Neuronal stem cell (in vitro differentiated cells): ENCODE measurements around the gene HOPX.

Experiments
- DNase-seq: peaks from one replicate; pipeline ENCODE4 v3.0.0-alpha.2; 2013; ENCODE audit warnings: low spot score
- H2AFZ ChIP-seq: one replicate; pipeline ENCODE4 v1.6.1; 2013; ENCODE audit warnings: mild to moderate bottlenecking, low read length, inconsistent platforms
- H2AK5ac ChIP-seq: 2 replicates; pipeline ENCODE4 v1.6.1; 2013; ENCODE audit warnings: low read depth, mild to moderate bottlenecking, inconsistent platforms, low read length, moderate library complexity, mixed read lengths
- H2BK120ac ChIP-seq: 2 replicates; pipeline ENCODE4 v1.6.1; 2013; ENCODE audit warnings: low read depth, mild to moderate bottlenecking, inconsistent platforms, low read length, moderate library complexity, mixed read lengths
- H2BK12ac ChIP-seq: one replicate; pipeline ENCODE4 v1.6.1; 2013; ENCODE audit warnings: low read length, inconsistent platforms
- H2BK15ac ChIP-seq: 2 replicates; pipeline ENCODE4 v1.6.1; 2013; ENCODE audit warnings: mild to moderate bottlenecking, low read length, inconsistent platforms, mixed read lengths
- H2BK5ac ChIP-seq: one replicate; pipeline ENCODE4 v1.6.1; 2013; ENCODE audit warnings: inconsistent platforms, mild to moderate bottlenecking, low read length, moderate library complexity
- H3K14ac ChIP-seq: one replicate; pipeline ENCODE4 v1.6.1; 2013; ENCODE audit warnings: low read length, inconsistent platforms
- H3K18ac ChIP-seq: 2 replicates; pipeline ENCODE4 v1.6.1; 2013; ENCODE audit warnings: low read length, inconsistent platforms
- H3K23ac ChIP-seq: 2 replicates; pipeline ENCODE4 v1.6.1; 2013; ENCODE audit warnings: low read depth, mild to moderate bottlenecking, mixed read lengths, low read length, inconsistent platforms; ENCODE audit not compliant: poor library complexity
- H3K27ac ChIP-seq: replicated peaks from 3 replicates; pipeline ENCODE4 v1.5.1; 2013; ENCODE audit warnings: low read length, inconsistent platforms
- H3K27me3 ChIP-seq, 3 experiments: 2 replicates each; pipeline ENCODE4 v1.6.1; 2013; ENCODE audit warnings: low read length in 3 of 3, mild to moderate bottlenecking in 2 of 3, inconsistent platforms in 1 of 3, low read depth in 1 of 3, mixed read lengths in 1 of 3, moderate library complexity in 1 of 3; ENCODE audit not compliant: control insufficient read depth in 3 of 3, insufficient read depth in 3 of 3
- H3K36me3 ChIP-seq, 2 donors: replicated peaks in 1 of 2; 2 replicates each; pipeline ENCODE4 v1.6.1; 2013; ENCODE audit warnings: low read length in 2 of 2; ENCODE audit not compliant: control insufficient read depth in 2 of 2, insufficient read depth in 2 of 2
- H3K4ac ChIP-seq: 2 replicates; pipeline ENCODE4 v1.6.1; 2013; ENCODE audit warnings: inconsistent platforms, mild to moderate bottlenecking, low read length, moderate library complexity
- H3K4me1 ChIP-seq, 2 donors: 1 replicate in 1 of 2; 2 replicates in 1 of 2; pipeline ENCODE4 v1.6.1; 2013; ENCODE audit warnings: low read length in 2 of 2, low read depth in 1 of 2; ENCODE audit not compliant: control insufficient read depth in 2 of 2, insufficient read depth in 1 of 2
- H3K4me2 ChIP-seq: one replicate; pipeline ENCODE4 v1.6.1; 2013; ENCODE audit warnings: mild to moderate bottlenecking, low read length, inconsistent platforms; ENCODE audit not compliant: insufficient read depth, poor library complexity, severe bottlenecking
- H3K4me3 ChIP-seq, 2 donors: 2 replicates each; pipeline ENCODE4 v1.5.1; 2013; ENCODE audit warnings: low read length in 2 of 2, mild to moderate bottlenecking in 2 of 2, inconsistent platforms in 1 of 2, moderate library complexity in 1 of 2
- H3K79me1 ChIP-seq: one replicate; pipeline ENCODE4 v1.6.1; 2013; ENCODE audit warnings: low read depth, mild to moderate bottlenecking, inconsistent platforms, low read length, moderate library complexity
- H3K9ac ChIP-seq: one replicate; pipeline ENCODE4 v1.6.1; 2013; ENCODE audit warnings: mild to moderate bottlenecking, low read depth, low read length, inconsistent platforms; ENCODE audit not compliant: poor library complexity
- H3K9me3 ChIP-seq, 2 donors: replicated peaks in 1 of 2; 2 replicates each; pipeline versions ENCODE3 to v1.6.1; 2013; ENCODE audit warnings: low read length in 2 of 2, mild to moderate bottlenecking in 2 of 2, inconsistent platforms in 1 of 2, low read depth in 1 of 2, mixed read lengths in 1 of 2, moderate library complexity in 1 of 2; ENCODE audit not compliant: control insufficient read depth in 2 of 2, insufficient read depth in 1 of 2
- H4K8ac ChIP-seq: one replicate; pipeline ENCODE4 v1.6.1; 2013; ENCODE audit warnings: low read depth, mild to moderate bottlenecking, inconsistent platforms, low read length, moderate library complexity
- H4K91ac ChIP-seq: one replicate; pipeline ENCODE4 v1.6.1; 2013; ENCODE audit warnings: low read length, low read depth, mild to moderate bottlenecking, inconsistent platforms; ENCODE audit not compliant: poor library complexity
- WGBS, 2 donors: extraction: QIAGEN DNeasy Blood & Tissue Kit; methylation state at CpG; one replicate each; pipeline ENCODE4 v1.1.7; 2013; ENCODE audit warnings: missing lambda C conversion rate in 2 of 2, mixed read lengths in 1 of 2; ENCODE audit not compliant: insufficient read length in 2 of 2, insufficient replicate concordance in 1 of 2; ENCODE audit errors: extremely low coverage in 2 of 2; 5-methylcytosine and 5-hydroxymethylcytosine counted together

HOPX gene

DNA sequence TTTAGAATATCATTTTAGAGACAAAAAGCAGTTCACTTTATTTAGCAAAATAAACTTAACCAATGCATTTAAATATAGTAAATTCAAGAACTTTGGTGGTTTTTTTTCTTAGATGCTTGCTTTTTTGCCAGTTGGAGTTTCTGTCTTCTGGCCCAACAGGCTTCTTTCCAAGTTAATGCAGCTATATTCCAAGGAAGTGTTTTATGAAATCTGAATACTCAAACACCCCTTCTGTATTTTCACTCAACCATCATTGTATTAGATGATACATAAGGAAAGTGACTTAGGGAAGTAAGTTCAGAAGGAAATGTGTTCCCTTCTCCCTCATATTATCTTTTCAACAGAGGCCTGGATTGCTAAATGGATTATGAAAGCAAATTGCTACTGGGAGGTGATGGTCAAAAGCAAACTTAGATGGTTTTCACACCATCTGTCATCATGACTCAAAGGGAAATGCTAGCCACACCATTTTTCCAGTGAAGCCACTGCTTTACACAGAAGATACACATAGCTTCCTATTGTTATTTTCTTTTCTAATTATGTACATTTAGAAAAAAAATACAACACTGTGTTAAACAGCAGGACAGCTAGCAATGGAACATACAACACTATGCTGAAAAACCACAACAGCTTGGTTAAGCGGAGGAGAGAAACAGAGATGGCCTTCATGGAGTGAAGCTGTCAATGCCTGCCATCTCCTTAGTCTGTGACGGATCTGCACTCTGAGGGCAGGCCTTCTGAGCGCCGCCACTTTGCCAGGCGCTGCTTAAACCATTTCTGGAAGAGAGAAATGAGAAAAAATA is 32.9 kb downstream of the HOPX start:
- Histone ChIP-seq H3K9ac (no peak overlapping the region), H2BK120ac (no peak overlapping the region), H3K27ac (no peak overlapping the region), H2BK12ac (no peak overlapping the region), H3K4me3 (no peak overlapping the region), H3K27me3 (peaks cover 0 to 18% (median 0%) of the 10 kb centered on the region in 3 experiments), H3K4me1 (peaks cover 0 to 5% of the 10 kb centered on the region in 2 donors), H2BK5ac (no peak overlapping the region), H3K4ac (no peak overlapping the region), H2AK5ac (no peak overlapping the region), H3K36me3 (no peaks in the 10 kb centered on the region), H3K9me3 (peaks cover 1 to 4% of the 10 kb centered on the region in 2 donors), H2AFZ (no peak overlapping the region), H3K79me1 (no peaks in the 10 kb centered on the region), H2BK15ac (no peak overlapping the region), H3K18ac (no peak overlapping the region), H4K8ac (no peak overlapping the region), H3K14ac (no peak overlapping the region), H4K91ac (no peak overlapping the region), H3K4me2 (no peak overlapping the region), H3K23ac (no peak overlapping the region)
- no CpG with 5 or more reads among the region's 5 CpGs for WGBS, 2 donors
- DNase-seq, result no peak

DNA sequence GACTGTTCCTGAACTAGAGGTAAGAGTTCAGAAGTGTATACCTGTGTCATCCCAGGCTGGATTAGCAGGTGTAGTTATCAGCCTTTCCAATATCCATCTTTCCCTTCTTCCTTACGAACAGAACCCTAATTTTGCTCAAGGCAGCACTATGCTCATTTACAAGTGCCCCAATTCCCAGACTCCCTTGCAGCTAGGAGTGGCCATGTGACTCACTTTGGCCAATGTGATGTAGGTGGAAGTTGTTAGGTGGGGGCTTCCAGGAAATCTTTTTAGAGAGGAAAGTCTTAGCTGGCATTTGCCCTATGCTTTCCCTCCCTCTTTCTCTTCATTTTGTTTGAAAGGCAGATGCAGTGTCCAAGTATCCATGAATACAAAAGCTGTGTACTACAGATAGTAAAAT is 34.8 kb downstream of the HOPX start:
- no peak overlapping the region for H3K4ac ChIP-seq
- no peak overlapping the region for H3K14ac ChIP-seq
- H3K18ac ChIP-seq, result no peak overlapping the region
- no peak overlapping the region for H2BK5ac ChIP-seq
- no peak for DNase-seq
- no peak overlapping the region for H3K4me3 ChIP-seq
- no peak overlapping the region for H3K23ac ChIP-seq
- H2AK5ac ChIP-seq, result no peak overlapping the region
- no peaks in the 10 kb centered on the region for H3K36me3 ChIP-seq
- no peak overlapping the region for H4K8ac ChIP-seq
- H3K9ac ChIP-seq, result no peak overlapping the region
- no peaks in the 10 kb centered on the region for H3K79me1 ChIP-seq
- no peak overlapping the region for H2BK15ac ChIP-seq
- no peak overlapping the region for H4K91ac ChIP-seq
- no peak overlapping the region for H2AFZ ChIP-seq
- no CpG with 5 or more reads among the region's 1 CpG for WGBS, 2 donors
- peaks cover 1 to 4% of the 10 kb centered on the region in 2 donors for H3K9me3 ChIP-seq
- H3K27ac ChIP-seq, result no peak overlapping the region
- peaks cover 0 to 5% of the 10 kb centered on the region in 2 donors for H3K4me1 ChIP-seq
- H2BK120ac ChIP-seq, result no peak overlapping the region
- no peak overlapping the region for H2BK12ac ChIP-seq
- no peak overlapping the region for H3K4me2 ChIP-seq
- peaks cover 0 to 5% (median 0%) of the 10 kb centered on the region in 3 experiments for H3K27me3 ChIP-seq

DNA sequence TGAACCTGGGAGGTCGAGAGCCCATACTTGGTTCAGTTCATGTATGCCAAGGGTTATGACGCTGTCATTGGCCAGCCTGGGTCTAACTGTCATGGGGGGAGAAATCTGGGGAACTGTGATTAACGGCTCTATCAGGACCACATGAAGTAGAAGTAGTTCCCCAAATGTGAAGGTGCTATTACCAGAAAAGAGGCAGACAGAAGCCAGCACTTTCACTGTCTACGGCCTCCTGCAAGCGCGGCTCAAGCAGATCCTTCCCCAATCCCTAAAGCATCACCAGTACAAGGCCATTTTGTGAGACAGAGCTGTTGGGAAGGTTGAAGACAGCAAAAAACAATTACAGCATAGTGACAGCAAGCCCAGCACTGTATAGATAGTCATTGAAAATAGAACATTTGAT is 37.5 kb downstream of the HOPX start:
- peaks cover 1 to 4% of the 10 kb centered on the region in 2 donors for H3K9me3 ChIP-seq
- no peak overlapping the region for H3K4me2 ChIP-seq
- DNase-seq, result no peak
- H2BK12ac ChIP-seq, result no peak overlapping the region
- no peak overlapping the region for H4K8ac ChIP-seq
- H4K91ac ChIP-seq, result no peak overlapping the region
- H3K18ac ChIP-seq, result no peak overlapping the region
- no peak overlapping the region for H3K4ac ChIP-seq
- no peak overlapping the region for H2BK120ac ChIP-seq
- H3K27me3 ChIP-seq, result no peaks in the 10 kb centered on the region
- no peaks in the 10 kb centered on the region for H3K36me3 ChIP-seq
- H3K27ac ChIP-seq, result no peak overlapping the region
- H3K4me1 ChIP-seq, result no peaks in the 10 kb centered on the region
- no peaks in the 10 kb centered on the region for H3K79me1 ChIP-seq
- no peak overlapping the region for H2AK5ac ChIP-seq
- no peak overlapping the region for H2AFZ ChIP-seq
- WGBS, 2 donors, result no CpG with 5 or more reads among the region's 6 CpGs
- no peak overlapping the region for H3K9ac ChIP-seq
- no peak overlapping the region for H2BK5ac ChIP-seq
- H3K23ac ChIP-seq, result no peak overlapping the region
- no peak overlapping the region for H3K14ac ChIP-seq
- H2BK15ac ChIP-seq, result no peak overlapping the region
- H3K4me3 ChIP-seq, result no peak overlapping the region

DNA sequence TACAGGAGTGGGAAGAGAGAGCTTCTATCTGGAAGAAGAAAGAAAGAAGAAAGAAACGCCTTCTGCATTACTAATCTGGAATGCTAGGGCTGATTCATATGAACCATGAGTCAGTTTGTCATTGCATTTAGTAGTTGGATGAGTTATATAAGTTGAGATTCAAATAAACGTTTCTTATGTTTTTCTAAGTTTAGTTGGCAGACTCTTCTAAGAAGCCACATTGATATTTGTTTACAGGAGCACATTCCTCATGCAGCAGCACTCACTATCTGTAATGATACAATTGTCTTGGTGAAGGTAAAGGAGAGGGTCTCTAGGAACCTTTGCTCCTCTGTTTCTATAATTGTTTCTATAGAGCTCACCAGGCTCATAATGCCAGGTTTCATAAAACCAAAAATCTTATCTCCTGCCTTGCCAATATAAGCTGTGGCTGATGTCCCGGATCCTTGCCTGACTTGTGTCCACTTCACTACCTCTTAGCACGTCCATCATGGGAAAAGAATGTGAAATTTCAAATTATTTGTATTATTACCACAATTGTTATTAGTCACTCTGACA is 39.5 kb downstream of the HOPX start:
- Histone ChIP-seq H3K27me3 (no peaks in the 10 kb centered on the region), H2BK5ac (no peak overlapping the region), H2AK5ac (no peak overlapping the region), H3K27ac (no peak overlapping the region), H4K8ac (no peak overlapping the region), H3K4me1 (no peaks in the 10 kb centered on the region), H3K79me1 (no peaks in the 10 kb centered on the region), H2AFZ (no peak overlapping the region), H4K91ac (no peak overlapping the region), H3K4me2 (no peak overlapping the region), H2BK12ac (no peak overlapping the region), H3K14ac (no peak overlapping the region), H3K4ac (no peak overlapping the region), H3K36me3 (no peaks in the 10 kb centered on the region), H2BK120ac (no peak overlapping the region), H2BK15ac (no peak overlapping the region), H3K4me3 (no peak overlapping the region), H3K18ac (no peak overlapping the region), H3K9ac (no peak overlapping the region), H3K9me3 (peaks cover 1 to 4% of the 10 kb centered on the region in 2 donors), H3K23ac (no peak overlapping the region)
- DNase-seq, result no peak
- no CpG with 5 or more reads among the region's 4 CpGs for WGBS, 2 donors
